ENCODE results near the gene FOXJ3. TPM values are rescaled to one million over a fixed set of nuclear protein-coding genes. Genes with fewer than 3 reads are reported as not detected.
"Not testable (repeated sequence)": the region's sequence is repeated elsewhere in the genome, so short reads cannot be mapped to it uniquely, and the experiment has no call there.

Gene FOXJ3
- total and polyA plus RNA-seq, 4 donors = 5.3 to 16.8 (median 12.4) TPM

- Histone ChIP-seq H3K9ac (ENCODE audit: low read depth in 1 of 2, low read length in 2 of 2) (no peak overlapping the region), H3K4me3 (ENCODE audit: low read depth in 1 of 3, low read length in 3 of 3) (no peak overlapping the region), H3K27me3 (ENCODE audit: control insufficient read depth in 4 of 4, insufficient read depth in 4 of 4, low read length in 3 of 4) (no peaks in the 10 kb centered on the region), H3K9me3 (ENCODE audit: control insufficient read depth in 4 of 4, low read length in 3 of 4) (no peaks in the 10 kb centered on the region), H3K27ac (ENCODE audit: low read depth in 1 of 2, low read length in 2 of 2) (no peak overlapping the region), H3K4me1 (ENCODE audit: control insufficient read depth in 4 of 4, insufficient read depth in 4 of 4, low read length in 3 of 4) (peaks cover 0 to 11% (median 9%) of the 10 kb centered on the region in 4 donors), H3K36me3 (ENCODE audit: control insufficient read depth in 4 of 4, insufficient read depth in 3 of 4, low read depth in 1 of 4, low read length in 3 of 4) (peaks cover 0 to 3% (median 0%) of the 10 kb centered on the region in 4 donors)
- no peak for DNase-seq (ENCODE audit: low spot score)
- WGBS = 91% methylated on average over 6 of the region's 6 CpGs
- TF ChIP-seq GABPA (IDR thresholded peaks at IDR 0.05 in 1 of 2, conservative IDR thresholded peaks at IDR 0.05 in 1 of 2) = no peak
- no peak for TF ChIP-seq JUND (IDR thresholded peaks at IDR 0.05)
- no peak for TF ChIP-seq TAF1 (conservative IDR thresholded peaks at IDR 0.05)
- TF ChIP-seq ATF3 (IDR thresholded peaks at IDR 0.05) = no peak
- TF ChIP-seq NR2F2 (IDR thresholded peaks at IDR 0.05) = no peak
- no peak for TF ChIP-seq EGR1 (IDR thresholded peaks at IDR 0.05; ENCODE audit: low read depth in 2 of 2)
- TF ChIP-seq SP1 (IDR thresholded peaks at IDR 0.05) = no peak
- TF ChIP-seq, protein P1, sequence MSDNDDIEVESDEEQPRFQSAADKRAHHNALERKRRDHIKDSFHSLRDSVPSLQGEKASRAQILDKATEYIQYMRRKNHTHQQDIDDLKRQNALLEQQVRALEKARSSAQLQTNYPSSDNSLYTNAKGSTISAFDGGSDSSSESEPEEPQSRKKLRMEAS (IDR thresholded peaks at IDR 0.05) = no peak
- no peak for TF ChIP-seq FOXA2 (IDR thresholded peaks at IDR 0.05)
- TF ChIP-seq, protein P2, sequence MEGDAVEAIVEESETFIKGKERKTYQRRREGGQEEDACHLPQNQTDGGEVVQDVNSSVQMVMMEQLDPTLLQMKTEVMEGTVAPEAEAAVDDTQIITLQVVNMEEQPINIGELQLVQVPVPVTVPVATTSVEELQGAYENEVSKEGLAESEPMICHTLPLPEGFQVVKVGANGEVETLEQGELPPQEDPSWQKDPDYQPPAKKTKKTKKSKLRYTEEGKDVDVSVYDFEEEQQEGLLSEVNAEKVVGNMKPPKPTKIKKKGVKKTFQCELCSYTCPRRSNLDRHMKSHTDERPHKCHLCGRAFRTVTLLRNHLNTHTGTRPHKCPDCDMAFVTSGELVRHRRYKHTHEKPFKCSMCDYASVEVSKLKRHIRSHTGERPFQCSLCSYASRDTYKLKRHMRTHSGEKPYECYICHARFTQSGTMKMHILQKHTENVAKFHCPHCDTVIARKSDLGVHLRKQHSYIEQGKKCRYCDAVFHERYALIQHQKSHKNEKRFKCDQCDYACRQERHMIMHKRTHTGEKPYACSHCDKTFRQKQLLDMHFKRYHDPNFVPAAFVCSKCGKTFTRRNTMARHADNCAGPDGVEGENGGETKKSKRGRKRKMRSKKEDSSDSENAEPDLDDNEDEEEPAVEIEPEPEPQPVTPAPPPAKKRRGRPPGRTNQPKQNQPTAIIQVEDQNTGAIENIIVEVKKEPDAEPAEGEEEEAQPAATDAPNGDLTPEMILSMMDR (IDR thresholded peaks at IDR 0.05; ENCODE audit: low read depth, low read length, missing input control) = no peak
- no peak for TF ChIP-seq RXRA (IDR thresholded peaks at IDR 0.05)
- no peak for TF ChIP-seq FOXA1 (IDR thresholded peaks at IDR 0.05)
These were observed 125.3 kb downstream of the FOXJ3 start for GRCh38 chr1:42209526-42210251.

DNA sequence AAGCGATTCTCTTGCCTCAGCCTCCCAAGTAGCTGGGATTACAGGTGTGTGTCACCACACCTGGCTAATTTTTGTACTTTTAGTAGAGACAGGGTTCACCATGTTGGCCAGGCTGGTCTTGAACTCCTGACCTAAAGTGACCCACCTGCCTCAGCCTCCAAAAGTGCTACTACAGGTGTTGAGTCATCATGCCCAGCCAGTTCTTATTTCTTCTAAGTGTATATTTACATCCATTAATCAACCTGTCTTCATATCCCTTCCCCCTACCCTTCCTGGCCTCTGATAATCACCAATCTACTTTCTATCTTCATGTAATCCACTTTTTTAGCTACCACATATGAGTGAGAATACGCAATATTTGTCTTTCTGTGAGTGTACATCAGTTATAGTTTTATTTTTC, 128.1 kb downstream of the FOXJ3 start:
- WGBS = 94% methylated on average over 2 of the region's 2 CpGs
- not testable (repeated sequence) for H3K36me3 ChIP-seq (ENCODE audit: control insufficient read depth in 4 of 4, insufficient read depth in 3 of 4, low read depth in 1 of 4, low read length in 3 of 4); H3K27ac ChIP-seq (ENCODE audit: low read depth in 1 of 2, low read length in 2 of 2); H3K9me3 ChIP-seq (ENCODE audit: control insufficient read depth in 4 of 4, low read length in 3 of 4); DNase-seq (ENCODE audit: low spot score); H3K9ac ChIP-seq (ENCODE audit: low read depth in 1 of 2, low read length in 2 of 2); H3K27me3 ChIP-seq (ENCODE audit: control insufficient read depth in 4 of 4, insufficient read depth in 4 of 4, low read length in 3 of 4); H3K4me3 ChIP-seq (ENCODE audit: low read depth in 1 of 3, low read length in 3 of 3); H3K4me1 ChIP-seq (ENCODE audit: control insufficient read depth in 4 of 4, insufficient read depth in 4 of 4, low read length in 3 of 4)

DNA sequence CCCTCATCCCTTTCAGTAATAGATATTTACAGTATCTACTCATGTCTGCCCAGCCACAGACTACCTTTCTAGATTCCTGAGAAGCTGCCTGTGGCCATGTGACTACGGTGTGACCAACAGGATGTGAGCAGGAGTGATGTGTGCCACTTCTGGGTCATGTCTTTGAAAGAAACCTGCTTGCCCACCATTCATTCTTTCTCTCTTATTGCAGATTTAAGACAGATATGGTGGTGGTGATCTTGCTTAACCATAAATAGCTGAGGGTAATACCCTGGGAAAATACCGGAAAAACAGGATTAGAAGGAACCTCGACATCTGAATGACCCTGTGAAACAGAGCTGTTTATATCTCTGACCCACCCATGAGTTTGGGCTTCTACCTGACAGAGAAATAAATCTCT, 128.9 kb downstream of the FOXJ3 start:
- no peaks in the 10 kb centered on the region for H3K9me3 ChIP-seq (ENCODE audit: control insufficient read depth in 4 of 4, low read length in 3 of 4)
- peaks cover 0 to 3% (median 1%) of the 10 kb centered on the region in 4 donors for H3K36me3 ChIP-seq (ENCODE audit: control insufficient read depth in 4 of 4, insufficient read depth in 3 of 4, low read depth in 1 of 4, low read length in 3 of 4)
- no peak for DNase-seq (ENCODE audit: low spot score)
- no peak overlapping the region for H3K4me3 ChIP-seq (ENCODE audit: low read depth in 1 of 3, low read length in 3 of 3)
- no peak overlapping the region for H3K9ac ChIP-seq (ENCODE audit: low read depth in 1 of 2, low read length in 2 of 2)
- no peak overlapping the region for H3K27ac ChIP-seq (ENCODE audit: low read depth in 1 of 2, low read length in 2 of 2)
- WGBS = 90% methylated on average over 3 of the region's 3 CpGs
- H3K4me1 ChIP-seq (ENCODE audit: control insufficient read depth in 4 of 4, insufficient read depth in 4 of 4, low read length in 3 of 4) = no peaks in the 10 kb centered on the region
- no peaks in the 10 kb centered on the region for H3K27me3 ChIP-seq (ENCODE audit: control insufficient read depth in 4 of 4, insufficient read depth in 4 of 4, low read length in 3 of 4)
- no peak for TF ChIP-seq ZBTB33 (IDR thresholded peaks at IDR 0.05)
- TF ChIP-seq TAF1 (conservative IDR thresholded peaks at IDR 0.05) = no peak
- no peak for TF ChIP-seq HNF4A (conservative IDR thresholded peaks at IDR 0.05)
- TF ChIP-seq EGR1 (IDR thresholded peaks at IDR 0.05; ENCODE audit: low read depth in 2 of 2) = no peak
- no peak for TF ChIP-seq RAD21 (IDR thresholded peaks at IDR 0.05)
- TF ChIP-seq SP1 (IDR thresholded peaks at IDR 0.05) = no peak
- TF ChIP-seq, protein P2 (IDR thresholded peaks at IDR 0.05; ENCODE audit: low read depth, low read length, missing input control) = no peak
- no peak for TF ChIP-seq HNF4G (IDR thresholded peaks at IDR 0.05)
- TF ChIP-seq ATF3 (IDR thresholded peaks at IDR 0.05) = no peak
- TF ChIP-seq GABPA (IDR thresholded peaks at IDR 0.05 in 1 of 2, conservative IDR thresholded peaks at IDR 0.05 in 1 of 2) = no peak
- TF ChIP-seq NR2F2 (IDR thresholded peaks at IDR 0.05) = no peak
- no peak for TF ChIP-seq FOXA2 (IDR thresholded peaks at IDR 0.05)
- no peak for TF ChIP-seq YY1 (IDR thresholded peaks at IDR 0.05)
- no peak for TF ChIP-seq JUND (IDR thresholded peaks at IDR 0.05)
- TF ChIP-seq, protein P1 (IDR thresholded peaks at IDR 0.05) = no peak
- TF ChIP-seq FOXA1 (IDR thresholded peaks at IDR 0.05) = no peak
